ENCODE measurements around the gene TMPRSS7. TPM values are rescaled to one million over a fixed set of nuclear protein-coding genes. Genes with fewer than 3 reads are reported as not detected.

Gene TMPRSS7
- total and polyA plus RNA-seq, 12 donors = not detected

GRCh38 chr3:112095731-112096130 is 61.2 kb downstream of the TMPRSS7 start:
- no peak for DNase-seq
- Histone ChIP-seq H3K27ac (no peak overlapping the region), H3K27me3 (no peaks in the 10 kb centered on the region), H3K4me3 (no peak overlapping the region), H3K36me3 (replicated peaks in 1 of 2) (no peaks in the 10 kb centered on the region), H3K4me1 (replicated peaks in 1 of 2) (peaks cover 0 to 11% of the 10 kb centered on the region in 2 donors), H3K9me3 (replicated peaks in 1 of 3) (no peaks in the 10 kb centered on the region)
- WGBS, 4 donors = 35 to 67% (median 55%) methylated on average over 2 of the region's 2 CpGs
- intact Hi-C loops (cut with DNase I) = no loop called here
- no peak for TF ChIP-seq CTCF (IDR thresholded peaks at IDR 0.05)
- TF ChIP-seq POLR2A (IDR thresholded peaks at IDR 0.05) = no peak

GRCh38 chr3:112096176-112096575 is 61.6 kb downstream of the TMPRSS7 start:
- no peak for DNase-seq
- Histone ChIP-seq H3K36me3 (replicated peaks in 1 of 2) (no peaks in the 10 kb centered on the region), H3K4me1 (replicated peaks in 1 of 2) (peaks cover 0 to 11% of the 10 kb centered on the region in 2 donors), H3K27me3 (no peaks in the 10 kb centered on the region), H3K4me3 (no peak overlapping the region), H3K27ac (no peak overlapping the region), H3K9me3 (replicated peaks in 1 of 3) (no peaks in the 10 kb centered on the region)
- TF ChIP-seq POLR2A (IDR thresholded peaks at IDR 0.05) (no peak), CTCF (IDR thresholded peaks at IDR 0.05) (no peak)
- WGBS, 4 donors = 58 to 72% (median 69%) methylated on average over 2 of the region's 2 CpGs
- intact Hi-C loops (cut with DNase I) = no loop called here

- 28 to 41% (median 32%) methylated on average over 4 of the region's 4 CpGs for WGBS, 4 donors
- Histone ChIP-seq H3K4me3 (no peak overlapping the region), H3K4me1 (replicated peaks in 1 of 2) (peaks cover 0 to 11% of the 10 kb centered on the region in 2 donors), H3K27me3 (no peaks in the 10 kb centered on the region), H3K9me3 (replicated peaks in 1 of 3) (no peaks in the 10 kb centered on the region), H3K27ac (no peak overlapping the region), H3K36me3 (replicated peaks in 1 of 2) (no peaks in the 10 kb centered on the region)
- TF ChIP-seq CTCF (IDR thresholded peaks at IDR 0.05) (no peak), POLR2A (IDR thresholded peaks at IDR 0.05) (no peak)
- intact Hi-C loops (cut with DNase I) = no loop called here
- peak in 6 of 7 donors; percentile 43 to 83 (median 70) for DNase-seq
Observed at GRCh38 chr3:112097378-112097777, 62.8 kb downstream of the TMPRSS7 start.

GRCh38 chr3:112101916-112102315 is 67.4 kb downstream of the TMPRSS7 start:
- Histone ChIP-seq H3K4me1 (replicated peaks in 1 of 2) (peaks cover 0 to 4% of the 10 kb centered on the region in 2 donors), H3K4me3 (no peak overlapping the region), H3K27me3 (no peaks in the 10 kb centered on the region), H3K27ac (no peak overlapping the region), H3K36me3 (replicated peaks in 1 of 2) (no peaks in the 10 kb centered on the region), H3K9me3 (replicated peaks in 1 of 3) (no peaks in the 10 kb centered on the region)
- 83 to 94% (median 90%) methylated on average over 2 of the region's 2 CpGs for WGBS, 4 donors
- no peak for TF ChIP-seq POLR2A (IDR thresholded peaks at IDR 0.05)
- no peak for TF ChIP-seq CTCF (IDR thresholded peaks at IDR 0.05)
- intact Hi-C loops (cut with DNase I) = no loop called here
- DNase-seq = no peak
